HG02571 (cell line): Measurements from ENCODE around the gene ACTN1.

Experiments used
- ATAC-seq: cut with Tn5 transposase; IDR thresholded peaks from one replicate; pipeline ENCODE4 v1.9.1; 2021; ENCODE audit warnings: mild to moderate bottlenecking, moderate library complexity; ENCODE audit not compliant: unreplicated experiment

The ACTN1 gene

DNA sequence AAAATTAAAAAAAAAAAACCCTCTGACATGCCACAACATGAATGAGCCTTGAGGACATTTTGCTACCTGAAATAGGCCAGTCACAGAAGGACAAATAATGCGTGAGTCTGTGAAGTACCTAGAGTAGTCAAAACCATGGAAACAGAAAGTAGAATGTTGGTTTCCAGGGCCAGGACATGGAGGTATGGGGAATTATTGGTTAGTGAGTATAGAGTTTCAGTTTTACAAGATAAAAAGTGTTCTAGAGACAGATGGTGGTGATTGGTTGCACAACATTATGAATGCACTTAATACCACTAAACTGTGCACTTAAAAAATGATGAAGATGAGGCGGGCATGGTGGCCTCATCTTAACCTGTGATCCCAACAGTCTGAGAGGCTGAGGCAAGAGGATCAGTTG is 138.6 kb downstream of the ACTN1 start:
- no peak for ATAC-seq

DNA sequence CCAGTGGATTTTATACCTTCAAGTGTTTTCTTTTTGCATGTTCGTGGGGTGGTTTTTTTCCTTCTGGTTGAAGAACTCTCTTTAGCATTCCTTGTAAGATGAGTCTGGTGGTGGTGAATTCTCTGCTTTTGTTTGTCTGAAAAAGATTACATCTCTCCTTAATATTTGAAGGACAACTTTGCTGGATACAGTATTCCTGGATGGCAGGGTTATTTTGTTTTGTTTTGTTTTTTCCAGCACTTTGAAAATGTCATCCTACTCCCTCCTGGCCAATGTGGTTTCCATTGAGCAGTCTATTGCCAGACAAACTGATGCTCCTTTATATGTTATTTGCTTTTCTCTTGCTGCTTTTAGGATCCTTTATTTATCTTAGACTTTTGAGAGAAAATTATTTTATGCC is 143.0 kb downstream of the ACTN1 start:
- ATAC-seq = no peak

DNA sequence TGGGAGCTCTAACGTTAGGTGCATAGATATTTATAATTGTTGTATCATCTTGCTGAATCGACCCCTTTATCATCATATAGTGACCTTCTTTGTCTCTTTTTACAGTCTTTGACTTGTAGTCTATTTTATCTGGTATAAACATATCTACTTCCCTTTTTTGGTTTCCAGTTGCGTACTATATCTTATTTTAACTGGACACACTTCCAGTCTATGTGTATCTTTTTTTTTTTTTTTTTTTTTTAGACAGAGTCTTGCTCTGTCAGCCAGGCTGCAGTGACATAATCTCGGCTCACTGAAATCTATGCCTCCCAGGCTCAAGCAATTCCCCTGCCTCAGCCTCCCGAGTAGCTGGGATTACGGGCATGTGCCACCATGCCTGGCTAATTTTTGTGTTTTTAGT is 144.3 kb downstream of the ACTN1 start:
- no peak for ATAC-seq

DNA sequence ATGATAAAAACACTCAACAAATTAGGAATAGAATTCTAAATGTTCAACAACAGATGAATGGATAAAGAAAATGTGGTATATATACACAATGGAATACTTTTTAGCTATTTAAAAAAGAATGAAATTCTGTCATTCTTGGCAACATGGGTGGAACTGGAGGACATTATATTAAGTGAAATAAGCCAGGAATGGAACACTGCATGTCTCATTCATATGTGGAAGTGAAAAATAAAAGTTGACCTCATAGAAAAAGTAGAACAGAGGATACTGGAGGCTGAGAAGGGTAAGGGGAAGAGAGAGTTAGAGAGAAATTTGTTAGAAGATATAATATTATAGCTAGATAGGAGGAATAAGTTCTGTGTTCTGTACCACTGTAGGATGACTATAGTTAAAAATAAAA is 150.4 kb downstream of the ACTN1 start:
- no peak for ATAC-seq

DNA sequence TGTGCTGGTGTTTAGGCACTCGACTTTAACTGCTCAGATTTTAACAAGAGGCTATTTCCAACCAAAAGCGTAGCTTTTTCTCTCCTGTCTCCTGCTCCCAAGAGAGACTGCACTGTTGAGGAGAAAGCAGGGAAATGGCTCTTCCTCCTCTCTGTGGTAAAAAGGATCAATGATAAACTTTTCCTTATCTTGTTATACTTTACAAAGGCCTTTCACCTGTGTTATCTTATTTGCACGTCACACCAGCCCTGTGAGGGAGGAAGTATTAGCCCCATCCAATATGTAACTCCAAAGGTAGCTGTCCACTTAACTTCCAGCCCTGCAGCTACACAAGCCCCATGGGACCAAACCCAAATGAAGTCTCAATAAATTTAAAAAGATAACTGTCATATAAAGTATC is 153.4 kb downstream of the ACTN1 start:
- ATAC-seq = no peak

DNA sequence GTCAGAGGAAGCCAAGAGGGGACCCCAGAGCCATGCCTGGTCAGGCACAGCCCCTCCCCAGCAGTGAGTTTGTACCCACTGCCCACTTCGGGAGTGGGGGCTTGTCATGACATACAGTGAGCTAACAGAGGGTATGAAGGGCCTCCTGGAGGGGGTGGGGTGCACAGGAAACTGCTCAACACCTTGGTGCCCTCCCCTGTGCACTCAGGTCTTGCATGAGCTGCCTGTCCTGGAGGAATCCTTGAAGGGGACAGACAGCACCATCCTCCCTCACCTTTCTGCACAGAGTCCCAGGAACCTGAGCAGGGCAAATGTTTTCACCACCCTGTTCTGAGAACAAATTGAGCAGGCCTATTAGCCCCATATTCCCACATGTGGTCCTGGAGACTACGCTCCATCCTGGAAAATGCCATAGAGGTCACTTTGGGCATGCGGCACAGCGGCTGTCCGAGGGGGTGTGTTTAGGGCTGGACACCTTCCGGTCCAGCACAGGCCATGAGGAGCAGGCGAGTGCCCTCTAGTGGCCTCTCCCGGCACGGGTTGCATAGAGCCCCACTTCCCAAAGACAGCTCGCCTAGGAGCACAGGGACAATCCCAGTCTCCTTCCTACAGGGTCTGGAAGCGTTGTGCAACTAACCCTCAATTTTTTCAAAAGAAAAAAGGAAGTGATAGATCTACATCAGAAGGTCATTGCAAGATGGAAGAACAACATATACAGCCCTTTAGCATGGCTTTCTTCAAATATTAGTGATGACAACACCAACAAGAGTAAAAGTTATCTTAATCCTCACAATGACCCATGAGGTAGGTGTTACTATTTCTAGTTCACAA is 154.4 kb downstream of the ACTN1 start:
- no peak for ATAC-seq

DNA sequence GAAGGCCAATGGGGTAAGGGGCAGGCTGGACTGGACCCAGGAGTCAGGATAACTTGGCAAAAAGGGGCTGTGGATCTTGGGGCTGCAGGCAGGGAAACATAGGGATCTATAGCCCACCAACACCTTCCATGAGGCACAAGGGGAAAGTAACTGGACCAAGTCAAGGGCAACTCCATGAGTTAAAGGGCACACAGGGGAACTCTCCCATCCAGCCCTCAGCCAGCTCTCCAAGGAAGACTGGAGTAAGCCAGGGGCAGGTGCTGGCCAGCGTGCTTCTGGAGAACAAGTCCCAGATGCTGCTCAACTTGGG is 154.9 kb downstream of the ACTN1 start:
- ATAC-seq = no peak
